GM12875 (cell line): ENCODE results near the gene CDIP1.
"Not testable (repeated sequence)": the region's sequence is repeated elsewhere in the genome, so short reads cannot be mapped to it uniquely, and the experiment has no call there.

Source experiments
- H3K4me3 ChIP-seq: one replicate; pipeline ENCODE4 v1.5.1; 2011; ENCODE audit warnings: low read depth, low read length, control low read depth
- CTCF ChIP-seq: IDR thresholded peaks from 2 replicates; pipeline ENCODE4 v1.5.1; 2011; ENCODE audit warnings: low read depth, mild to moderate bottlenecking, control low read depth, inconsistent platforms, low read length, moderate library complexity, borderline replicate concordance; ENCODE audit not compliant: insufficient read depth

Gene CDIP1

GRCh38 chr16:4538350-4539235, at the start of gene CDIP1:
Gene CDIP1, minus strand, starts transcription at chr16:4538773. Its CDS starts 24,643 bp downstream, at chr16:4514130.
- no peak for TF ChIP-seq CTCF
- H3K4me3 ChIP-seq, result peak within 1 kb of the TSS; percentile 90

DNA sequence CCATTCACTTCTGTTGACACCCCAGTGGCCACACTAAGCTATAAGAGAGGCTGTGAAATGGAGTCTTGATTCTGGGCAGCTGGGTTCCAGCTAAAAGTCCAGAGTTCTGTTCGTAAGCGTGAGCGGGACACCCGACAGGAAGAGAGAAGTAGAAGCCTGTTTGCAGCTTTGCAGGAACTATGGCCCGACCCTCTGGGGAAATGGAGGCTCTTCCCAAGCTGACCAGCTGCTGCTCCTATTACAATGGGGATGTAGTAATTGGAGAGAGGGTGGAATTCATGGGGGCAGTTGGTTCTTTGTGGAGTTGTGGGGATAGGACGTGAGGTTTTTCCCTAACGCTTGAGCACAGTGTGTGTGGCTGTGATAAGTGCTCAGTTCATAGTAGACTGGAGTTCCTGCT, 47.7 kb upstream of the CDIP1 start:
- H3K4me3 ChIP-seq, result no peak overlapping the region
- no peak for TF ChIP-seq CTCF

DNA sequence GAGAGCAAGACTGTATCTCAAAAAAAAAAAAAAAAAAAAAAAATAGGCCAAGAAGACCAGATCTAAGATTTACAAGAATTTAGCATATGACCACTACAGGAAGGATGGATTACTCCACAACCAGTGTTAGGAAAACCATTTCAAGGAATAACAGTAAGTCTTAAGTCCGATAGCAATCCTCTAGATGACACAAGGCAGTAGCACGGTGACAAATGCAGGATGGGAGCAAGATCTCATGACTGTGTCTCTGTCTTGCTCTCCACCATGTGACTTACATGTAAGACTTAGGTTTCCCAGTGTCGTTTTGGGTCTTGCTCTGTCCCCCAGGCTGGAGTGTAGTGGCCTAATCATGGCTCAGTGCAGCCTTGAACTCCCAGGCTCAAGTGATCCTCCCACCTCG, 45.3 kb upstream of the CDIP1 start:
- no peak for TF ChIP-seq CTCF
- H3K4me3 ChIP-seq, result no peak overlapping the region

DNA sequence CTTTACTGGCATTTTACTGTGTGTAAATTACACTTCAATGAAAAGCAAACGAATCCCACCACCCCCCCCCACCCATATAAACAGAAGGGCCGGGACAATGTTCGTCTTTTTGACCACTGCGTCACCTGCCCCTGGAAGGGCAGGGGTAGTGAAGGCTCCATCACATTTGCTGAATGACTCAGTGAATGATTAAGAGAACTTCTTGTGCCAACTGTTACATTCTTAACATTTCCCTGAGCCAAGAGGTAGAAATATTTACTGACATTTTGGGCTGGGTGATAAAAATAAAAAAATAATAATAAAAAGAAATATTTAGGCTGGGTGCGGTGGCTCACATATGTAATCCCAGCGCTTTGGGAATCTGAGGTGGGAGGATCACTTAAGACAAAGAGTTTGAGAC, 41.7 kb upstream of the CDIP1 start:
- H3K4me3 ChIP-seq, result no peak overlapping the region
- no peak for TF ChIP-seq CTCF

GRCh38 chr16:4578961-4579530, 40.5 kb upstream of the CDIP1 start:
- no peak for TF ChIP-seq CTCF
- H3K4me3 ChIP-seq, result no peak overlapping the region

DNA sequence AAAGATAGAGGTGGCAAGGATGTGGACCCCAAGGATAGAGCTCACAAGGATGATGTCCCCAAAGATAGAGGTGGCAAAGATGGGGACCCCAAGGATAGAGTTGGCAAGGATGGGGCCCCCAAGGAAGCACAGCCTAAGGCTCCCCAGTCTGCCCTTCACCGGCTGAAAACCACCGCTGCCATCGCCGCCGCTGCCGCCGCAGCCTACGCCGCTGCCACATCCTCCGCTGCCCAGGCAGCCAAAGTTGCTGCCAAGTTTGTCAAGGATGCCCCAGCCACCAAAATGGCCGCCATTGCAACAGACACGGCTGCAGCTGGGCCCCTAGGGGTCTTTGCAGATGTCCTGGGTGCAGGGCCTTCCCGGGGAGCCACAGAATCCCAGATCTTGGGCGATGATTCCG, 37.4 kb upstream of the CDIP1 start:
- H3K4me3 ChIP-seq, result no peak overlapping the region
- no peak for TF ChIP-seq CTCF

GRCh38 chr16:4574919-4575705, 36.5 kb upstream of the CDIP1 start:
- TF ChIP-seq CTCF, result 0 out of 2 replicates have a peak, but pooled peaks have one; percentile 7
- H3K4me3 ChIP-seq, result no peak overlapping the region

DNA sequence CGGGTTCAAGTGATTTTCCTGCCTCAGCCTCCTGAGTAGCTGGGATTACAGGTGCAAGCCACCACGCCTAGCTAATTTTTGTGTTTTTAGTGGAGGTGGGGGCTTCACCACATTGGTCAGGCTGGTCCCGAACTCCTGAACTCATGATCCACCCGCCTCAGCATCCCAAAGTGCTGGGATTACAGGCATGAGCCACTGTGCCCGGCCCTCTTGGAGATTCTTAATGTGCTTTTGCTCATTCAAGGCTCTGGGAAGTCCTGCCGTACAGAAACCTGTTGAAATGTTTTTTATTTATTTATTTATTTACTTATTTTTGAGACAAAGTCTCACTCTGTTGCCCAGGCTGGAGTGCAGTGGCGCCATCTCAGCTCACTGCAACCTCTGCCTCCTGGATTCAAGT, 35.4 kb upstream of the CDIP1 start:
- not testable (repeated sequence) for H3K4me3 ChIP-seq
